Naive thymus-derived CD4-positive, alpha-beta T cell (primary cell): ENCODE results near the gene OR1F1. TPM values are rescaled to one million over a fixed set of nuclear protein-coding genes. Genes with fewer than 3 reads are reported as not detected.
A peak's percentile ranks its signal among the peaks of the same experiment; 100 is the strongest.

Experiments used
- ATAC-seq: fragments of 150-1000 bp; cut with Tn5 transposase; 2 replicates; pipeline ENCODE4 v1.10.0; 2021; ENCODE audit warnings: mild to moderate bottlenecking, moderate library complexity
- CTCF ChIA-PET: fragments of 350-600 bp; sonication (Branson Sonifier 250); formaldehyde crosslinking; loops from one replicate; lab custom pipeline; 2021; ENCODE audit warnings: antibody characterized with exemption; lab: Charles Lee
- POLR2A ChIA-PET: fragments of 350-600 bp; sonication (Branson Sonifier 250); formaldehyde crosslinking; loops from one replicate; lab custom pipeline; 2021; ENCODE audit warnings: antibody characterized with exemption, inconsistent platforms; lab: Charles Lee
- DNase-seq, 9 donors: peaks; one replicate each; pipeline versions ENCODE4 v3.0.0 to v3.0.0-alpha.2; 2020 to 2022; ENCODE audit warnings: mixed read lengths in 1 of 9
- H3K27ac ChIP-seq: one replicate; pipeline ENCODE4 v1.7.0; 2013; ENCODE audit warnings: mild to moderate bottlenecking, low read depth, low read length, moderate library complexity
- H3K27me3 ChIP-seq, 2 donors: one replicate each; pipeline ENCODE4 v1.7.0; 2013; ENCODE audit warnings: low read length in 2 of 2, mild to moderate bottlenecking in 2 of 2, moderate library complexity in 2 of 2; ENCODE audit not compliant: control insufficient read depth in 2 of 2, insufficient read depth in 2 of 2
- H3K36me3 ChIP-seq, 3 experiments: 1 replicate in 2 of 3; 2 replicates in 1 of 3; pipeline ENCODE4 v1.7.0; 2013; ENCODE audit warnings: low read length in 3 of 3, mild to moderate bottlenecking in 3 of 3, moderate library complexity in 1 of 3; ENCODE audit not compliant: insufficient read depth in 3 of 3, control insufficient read depth in 2 of 3
- H3K4me1 ChIP-seq, 2 donors: one replicate each; pipeline ENCODE4 v1.7.0; 2013; ENCODE audit warnings: low read length in 2 of 2, mild to moderate bottlenecking in 2 of 2, moderate library complexity in 1 of 2; ENCODE audit not compliant: control insufficient read depth in 2 of 2, insufficient read depth in 2 of 2
- H3K4me3 ChIP-seq: 2 replicates; pipeline ENCODE4 v1.7.0; 2013; ENCODE audit warnings: mild to moderate bottlenecking, low read length
- H3K9me3 ChIP-seq, 3 experiments: 1 replicate in 2 of 3; 2 replicates in 1 of 3; pipeline ENCODE4 v1.7.0; 2013; ENCODE audit warnings: low read length in 3 of 3; ENCODE audit not compliant: control insufficient read depth in 2 of 3
- H3K27ac Mint-ChIP-seq, 9 donors: one replicate each; pipeline ENCODE4 v1.8.0; 2020 to 2022; ENCODE audit warnings: mixed read lengths in 9 of 9, mild to moderate bottlenecking in 8 of 9, moderate library complexity in 5 of 9, inconsistent platforms in 2 of 9
- H3K27me3 Mint-ChIP-seq, 5 donors: one replicate each; pipeline ENCODE4 v1.8.0; 2021 to 2022; ENCODE audit warnings: mixed read lengths in 5 of 5, mild to moderate bottlenecking in 1 of 5
- H3K36me3 Mint-ChIP-seq, 5 donors: one replicate each; pipeline ENCODE4 v1.8.0; 2020 to 2022; ENCODE audit warnings: mixed read lengths in 5 of 5, mild to moderate bottlenecking in 3 of 5, inconsistent platforms in 1 of 5
- H3K4me1 Mint-ChIP-seq, 7 donors: one replicate each; pipeline ENCODE4 v1.8.0; 2020 to 2022; ENCODE audit warnings: mixed read lengths in 7 of 7, mild to moderate bottlenecking in 3 of 7, inconsistent platforms in 1 of 7
- H3K4me3 Mint-ChIP-seq, 10 donors: one replicate each; pipeline ENCODE4 v1.8.0; 2020 to 2022; ENCODE audit warnings: mild to moderate bottlenecking in 10 of 10, mixed read lengths in 10 of 10, moderate library complexity in 6 of 10, inconsistent platforms in 2 of 10
- H3K9me3 Mint-ChIP-seq, 11 donors: one replicate each; pipeline ENCODE4 v1.8.0; 2020 to 2022; ENCODE audit warnings: mixed read lengths in 11 of 11, mild to moderate bottlenecking in 4 of 11, inconsistent platforms in 1 of 11, moderate library complexity in 1 of 11
- intact Hi-C, 2 donors: fragments of 100-400 bp; cut with micrococcal nuclease; formaldehyde crosslinking; loops; one replicate each; pipeline ENCODE4 v1.15.1; 2023
- polyA plus RNA-seq, 2 donors: library from polyadenylated mRNA; unstranded; fragments of 300-500 nt; fragmentation: Illumina TruSeq; gene quantifications; one replicate each; pipeline ENCODE4 v1.2.3, GENCODE V29; 2021
- total RNA-seq, 6 experiments: library from RNA in 5 of 6; stranded (reverse) in 5 of 6; gene quantifications; 1 replicate in 5 of 6; 2 replicates in 1 of 6; pipeline ENCODE4 v1.2.3 and lab custom pipeline; 2021 to 2026

OR1F1 gene
- total and polyA plus RNA-seq, 7 experiments from 2014 or later: 0.35 to 0.41 (median 0.38) TPM; not detected in 4

- intact Hi-C loops: no loop called here
- ATAC-seq (no peak), DNase-seq (no peak)
- CTCF ChIA-PET: no interaction called here
- Histone ChIP-seq H3K9me3 (peaks cover 13 to 67% (median 34%) of the 10 kb centered on the region in 3 experiments), H3K4me3 (no peak overlapping the region), H3K36me3 (peaks cover 9 to 30% (median 13%) of the 10 kb centered on the region in 3 experiments), H3K4me1 (peaks cover 9 to 12% of the 10 kb centered on the region in 2 donors), H3K27ac (no peak overlapping the region), H3K27me3 (no peaks in the 10 kb centered on the region)
- H3K4me1 Mint-ChIP-seq: peaks cover 10 to 18% (median 15%) of the 10 kb centered on the region in 7 donors
- H3K27me3 Mint-ChIP-seq: no peaks in the 10 kb centered on the region
- H3K27ac Mint-ChIP-seq: no peak overlapping the region
- POLR2A ChIA-PET: interaction anchor here (0.8 to 1.5 kb wide), 3 partner anchors 10 to 44 kb away, joined by 4 to 6 read pairs (median 6); no protein-coding TSS in a partner anchor
- H3K4me3 Mint-ChIP-seq: no peak overlapping the region
- H3K9me3 Mint-ChIP-seq: peaks cover 14 to 90% (median 60%) of the 10 kb centered on the region in 11 donors
- peaks cover 20 to 63% (median 41%) of the 10 kb centered on the region in 5 donors for H3K36me3 Mint-ChIP-seq
Observed at GRCh38 chr16:3220839-3221238, 32.8 kb downstream of the OR1F1 start.

- intact Hi-C loops: loop anchor here in 1 of 2 donors (1.0 kb wide), 1 partner anchor 9 kb away; no protein-coding TSS in a partner anchor
- H3K4me3 ChIP-seq: no peak overlapping the region
Observed at GRCh38 chr16:3223913-3224515, 36.0 kb downstream of the OR1F1 start.

GRCh38 chr16:3234543-3234856 lies 46.5 kb downstream of the OR1F1 start:
- Mint-ChIP-seq H3K4me3 (peak overlapping the region; percentile 88 to 97 (median 94)), H3K27ac (peak overlapping the region; percentile 93 to 98 (median 97)), H3K4me1 (peaks cover 20 to 48% (median 39%) of the 10 kb centered on the region in 7 donors), H3K9me3 (peaks cover 5 to 30% (median 15%) of the 10 kb centered on the region in 11 donors), H3K27me3 (peaks cover 0 to 3% (median 0%) of the 10 kb centered on the region in 5 donors), H3K36me3 (peaks cover 25 to 44% (median 38%) of the 10 kb centered on the region in 5 donors)
- Histone ChIP-seq H3K9me3 (peaks cover 0 to 4% (median 0%) of the 10 kb centered on the region in 3 experiments), H3K36me3 (peaks cover 12 to 46% (median 16%) of the 10 kb centered on the region in 3 experiments), H3K4me3 (peak overlapping the region; percentile 98), H3K27ac (peak overlapping the region; percentile 90), H3K27me3 (no peaks in the 10 kb centered on the region), H3K4me1 (peaks cover 18 to 23% of the 10 kb centered on the region in 2 donors)
- no peak for ATAC-seq
- DNase-seq: peak in 2 of 9 donors; percentile 10 to 11
- intact Hi-C loops: loop anchor here (2.0 to 5.0 kb wide), 3 partner anchors 46 to 166 kb away; partner anchors contain the start of genes OR1F1 (in 2 of the 2), ZNF174 (in 1 of the 2) and ZSCAN32 (in 1 of the 2)
- CTCF ChIA-PET: interaction anchor here (1.4 kb wide), 1 partner anchor 9 kb away, joined by 3 read pairs; no protein-coding TSS in a partner anchor
- POLR2A ChIA-PET: interaction anchor here (0.7 to 4.1 kb wide), 16 partner anchors 9 to 232 kb away, joined by 3 to 35 read pairs (median 4); partner anchors contain the start of genes MEFV, ZNF174, ZNF213 and ZNF263

More at GRCh38 chr16:3223913-3224515, 36.0 kb downstream of the OR1F1 start:
- DNase-seq: no peak
- H3K36me3 ChIP-seq: peaks cover 9 to 56% (median 13%) of the 10 kb centered on the region in 3 experiments
- no peak for ATAC-seq
- no peak overlapping the region for H3K4me3 Mint-ChIP-seq
- no peaks in the 10 kb centered on the region for H3K4me1 Mint-ChIP-seq
- ChIA-PET POLR2A (interaction anchor here (1.2 to 1.3 kb wide), 2 partner anchors 17 to 42 kb away, joined by 3 to 4 read pairs; no protein-coding TSS in a partner anchor), CTCF (interaction anchor here (0.7 kb wide), 1 partner anchor 16 kb away, joined by 4 read pairs; no protein-coding TSS in a partner anchor)
- H3K36me3 Mint-ChIP-seq: peaks cover 32 to 74% (median 64%) of the 10 kb centered on the region in 5 donors
- H3K27me3 ChIP-seq: no peaks in the 10 kb centered on the region
- H3K9me3 ChIP-seq: peaks cover 13 to 72% (median 34%) of the 10 kb centered on the region in 3 experiments
- no peaks in the 10 kb centered on the region for H3K27me3 Mint-ChIP-seq
- no peak overlapping the region for H3K27ac ChIP-seq
- no peaks in the 10 kb centered on the region for H3K4me1 ChIP-seq
- H3K9me3 Mint-ChIP-seq: peaks cover 13 to 86% (median 61%) of the 10 kb centered on the region in 11 donors
- H3K27ac Mint-ChIP-seq: no peak overlapping the region

- CTCF ChIA-PET: interaction anchor here (1.4 kb wide), 1 partner anchor 9 kb away, joined by 3 read pairs; no protein-coding TSS in a partner anchor
- peaks cover 24 to 40% (median 35%) of the 10 kb centered on the region in 5 donors for H3K36me3 Mint-ChIP-seq
- Histone ChIP-seq H3K9me3 (peaks cover 0 to under 1% (median 0%) of the 10 kb centered on the region in 3 experiments), H3K36me3 (peaks cover 12 to 44% (median 14%) of the 10 kb centered on the region in 3 experiments), H3K4me3 (peak within 1 kb of the TSS; percentile 98), H3K27me3 (no peaks in the 10 kb centered on the region), H3K27ac (peak within 1 kb of the TSS; percentile 90), H3K4me1 (peaks cover 18 to 23% of the 10 kb centered on the region in 2 donors)
- POLR2A ChIA-PET: interaction anchor here (0.5 to 4.1 kb wide), 22 partner anchors 9 to 232 kb away, joined by 3 to 35 read pairs (median 4); partner anchors contain the start of genes MEFV, ZNF174, ZNF213 and ZNF263
- intact Hi-C loops: loop anchor here (1.0 to 5.0 kb wide), 9 partner anchors 20 to 265 kb away; partner anchors contain the start of genes OR1F1 (in 2 of the 2), TIGD7 (in 2 of the 2), ZNF263 (in 2 of the 2) and ZNF75A (in 2 of the 2)
- DNase-seq (peak; percentile 85 to 96 (median 94)), ATAC-seq (peak; percentile 94)
- peaks cover 0 to 3% (median 0%) of the 10 kb centered on the region in 5 donors for H3K27me3 Mint-ChIP-seq
- H3K4me1 Mint-ChIP-seq: peaks cover 20 to 48% (median 39%) of the 10 kb centered on the region in 7 donors
- H3K4me3 Mint-ChIP-seq: peak within 1 kb of the TSS; percentile 88 to 97 (median 94)
- peak within 1 kb of the TSS; percentile 93 to 98 (median 97) for H3K27ac Mint-ChIP-seq
- peaks cover 5 to 28% (median 13%) of the 10 kb centered on the region in 11 donors for H3K9me3 Mint-ChIP-seq
Observed at GRCh38 chr16:3234857-3235561, 47.0 kb downstream of the OR1F1 start, which contains the start of gene ZNF200. Gene ZNF200, minus strand, starts transcription at chr16:3235158. Its CDS starts 1,403 bp downstream, at chr16:3233755.

GRCh38 chr16:3235856-3236669 lies 48.1 kb downstream of the OR1F1 start:
- peaks cover 14 to 30% (median 25%) of the 10 kb centered on the region in 5 donors for H3K36me3 Mint-ChIP-seq
- peak overlapping the region; percentile 66 to 83 (median 78) for H3K4me3 Mint-ChIP-seq
- no peak overlapping the region for H3K4me3 ChIP-seq
- peaks cover 6 to 33% (median 12%) of the 10 kb centered on the region in 3 experiments for H3K36me3 ChIP-seq
- H3K9me3 Mint-ChIP-seq: peaks cover 0 to 20% (median 6%) of the 10 kb centered on the region in 11 donors
- ChIA-PET CTCF (no interaction called here), POLR2A (interaction anchor here (1.0 to 2.2 kb wide), 14 partner anchors 17 to 101 kb away, joined by 3 to 13 read pairs (median 4); partner anchors contain the start of genes ZNF213 and ZNF263)
- H3K27ac ChIP-seq: no peak overlapping the region
- H3K27me3 ChIP-seq: no peaks in the 10 kb centered on the region
- peaks cover 0 to 7% (median 0%) of the 10 kb centered on the region in 5 donors for H3K27me3 Mint-ChIP-seq
- intact Hi-C loops: loop anchor here (1.0 to 5.0 kb wide), 8 partner anchors 21 to 264 kb away; partner anchors contain the start of genes TIGD7 (in 2 of the 2), ZNF263 (in 2 of the 2), ZNF75A (in 2 of the 2) and OR1F1 (in 1 of the 2)
- no peaks in the 10 kb centered on the region for H3K9me3 ChIP-seq
- DNase-seq: peak in 7 of 9 donors; percentile 6 to 75 (median 47)
- H3K27ac Mint-ChIP-seq: peak overlapping the region; percentile 67 to 94 (median 88)
- peaks cover 18 to 23% of the 10 kb centered on the region in 2 donors for H3K4me1 ChIP-seq
- ATAC-seq: no peak
- peaks cover 20 to 41% (median 36%) of the 10 kb centered on the region in 7 donors for H3K4me1 Mint-ChIP-seq
